Astrocyte of the hippocampus (primary cell): ENCODE results near the gene CHMP5.

Experiments used
- DNase-seq: peaks from one replicate; pipeline ENCODE4 v3.0.0; 2011; ENCODE audit warnings: low read depth, low spot score

CHMP5 gene

DNA sequence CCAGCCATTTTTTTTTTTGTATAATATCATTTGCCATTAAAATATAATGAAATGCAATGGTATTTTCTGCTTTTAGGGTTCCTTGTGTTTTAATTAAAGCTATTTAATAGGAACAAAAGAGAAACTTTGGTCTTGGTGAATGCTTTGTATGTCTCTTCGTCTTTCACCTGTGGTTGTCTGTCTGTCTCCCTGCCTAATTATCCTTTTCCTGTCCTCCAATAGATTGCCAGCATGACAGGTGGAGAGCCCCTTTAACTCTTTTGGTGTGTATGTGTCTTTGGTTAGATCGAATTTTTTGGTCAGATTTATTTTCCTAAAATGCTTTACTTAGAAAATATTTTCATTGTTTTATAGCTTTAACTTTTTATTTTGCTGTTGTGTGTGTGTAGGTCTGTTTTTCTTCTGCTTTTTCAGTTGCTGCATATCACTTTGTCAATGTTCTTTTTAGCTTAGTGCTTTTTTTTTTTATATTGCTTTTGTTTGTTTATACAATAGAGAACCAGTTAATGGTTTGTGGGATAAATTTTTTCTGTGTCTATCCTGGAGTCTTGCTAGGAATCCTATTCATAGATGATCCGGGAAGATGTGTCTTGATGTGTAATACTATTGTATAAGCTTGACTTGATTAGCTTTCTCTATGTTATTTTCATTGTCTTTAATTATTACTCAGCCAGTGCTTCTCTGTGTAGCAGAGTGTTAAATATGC lies 8.6 kb downstream of the CHMP5 start:
- DNase-seq = no peak

DNA sequence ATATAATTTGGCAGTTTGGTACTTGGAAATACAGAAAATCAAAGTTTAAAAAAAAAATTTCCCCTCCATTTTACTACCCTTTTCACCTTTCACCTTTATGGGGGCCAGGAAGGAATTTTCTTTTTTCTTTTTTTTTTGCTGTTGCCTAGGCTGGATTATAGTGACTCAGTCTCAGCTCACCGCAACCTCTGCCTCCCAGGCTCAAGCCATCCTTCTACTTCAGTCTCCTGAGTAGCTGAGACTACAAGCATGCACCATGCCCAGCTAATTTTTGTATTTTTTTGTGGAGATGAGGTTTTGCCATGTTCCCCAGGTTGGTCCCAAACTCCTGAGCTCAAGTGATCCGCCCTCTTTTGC lies 9.1 kb downstream of the CHMP5 start:
- DNase-seq = peak; percentile 57

DNA sequence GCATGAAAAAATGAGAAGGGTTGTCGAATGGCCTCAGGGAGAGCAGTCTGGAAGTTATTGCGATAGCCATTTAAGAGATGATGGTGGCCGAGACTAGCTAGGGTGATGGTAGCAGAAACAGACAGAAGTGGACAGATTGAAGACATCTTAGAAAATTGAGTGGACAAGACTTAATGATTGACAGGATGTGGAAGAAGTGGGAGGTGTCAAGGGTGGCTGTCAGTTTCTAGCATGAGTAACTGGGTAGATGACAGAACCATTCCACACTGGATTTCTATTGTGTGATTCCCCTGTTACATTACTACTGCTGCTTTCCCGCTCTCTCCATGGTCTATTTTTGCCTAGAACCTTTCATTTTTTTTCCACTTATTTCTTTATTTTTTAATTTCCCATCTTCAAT lies 12.6 kb downstream of the CHMP5 start:
- DNase-seq = no peak

- DNase-seq = no peak
These were observed 20.7 kb downstream of the CHMP5 start for GRCh38 chr9:33285502-33285901.

GRCh38 chr9:33287087-33287490 lies 22.2 kb downstream of the CHMP5 start:
- DNase-seq = peak; percentile 80

GRCh38 chr9:33288235-33288634 lies 23.4 kb downstream of the CHMP5 start:
- no peak for DNase-seq

- DNase-seq = no peak
These were observed 24.1 kb downstream of the CHMP5 start for GRCh38 chr9:33288828-33289483.

DNA sequence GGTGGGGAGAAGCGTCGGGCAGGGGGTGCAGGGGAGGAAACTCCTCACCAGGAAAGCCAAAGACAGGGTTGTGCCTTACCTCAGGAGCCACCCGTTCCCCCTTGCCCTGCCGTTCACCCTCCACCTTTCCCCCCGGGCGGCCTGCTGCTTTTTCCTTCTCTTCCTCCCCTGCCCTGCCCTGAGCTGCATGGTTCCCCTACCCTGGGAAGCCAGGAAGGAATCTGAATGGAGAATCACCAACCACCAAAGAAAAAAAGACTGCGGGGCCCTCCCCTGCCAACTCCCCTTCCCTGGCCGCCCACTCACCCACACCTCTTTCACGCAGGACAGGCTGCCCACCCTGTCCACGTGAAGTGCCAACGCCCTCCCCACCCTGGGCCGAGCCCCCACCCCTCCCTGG lies 24.6 kb downstream of the CHMP5 start:
- peak; percentile 32 for DNase-seq

DNA sequence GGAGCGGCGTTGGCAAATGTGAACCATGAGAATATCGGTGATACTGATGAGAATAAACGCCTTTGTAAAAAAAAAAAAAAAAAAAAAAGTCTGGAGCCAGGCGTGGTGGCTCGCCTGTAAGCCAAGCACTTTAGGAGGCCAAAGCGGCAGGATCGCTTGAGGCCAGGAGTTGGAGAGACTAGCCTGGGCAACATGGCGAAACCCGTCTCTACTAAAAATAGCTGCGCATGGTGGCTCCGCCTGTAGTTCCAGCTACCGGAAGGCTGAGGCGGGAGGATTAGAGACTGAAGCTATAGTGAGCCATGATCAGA lies 25.0 kb downstream of the CHMP5 start:
- DNase-seq = no peak

GRCh38 chr9:33290247-33291030 lies 25.6 kb downstream of the CHMP5 start, which contains the start of gene NFX1:
Gene NFX1 (plus strand): TSS chr9:33290516. CDS start chr9:33290573, 57 bp downstream.
- peak; percentile 100 for DNase-seq

GRCh38 chr9:33291031-33291397 lies 26.2 kb downstream of the CHMP5 start:
- DNase-seq = no peak

DNA sequence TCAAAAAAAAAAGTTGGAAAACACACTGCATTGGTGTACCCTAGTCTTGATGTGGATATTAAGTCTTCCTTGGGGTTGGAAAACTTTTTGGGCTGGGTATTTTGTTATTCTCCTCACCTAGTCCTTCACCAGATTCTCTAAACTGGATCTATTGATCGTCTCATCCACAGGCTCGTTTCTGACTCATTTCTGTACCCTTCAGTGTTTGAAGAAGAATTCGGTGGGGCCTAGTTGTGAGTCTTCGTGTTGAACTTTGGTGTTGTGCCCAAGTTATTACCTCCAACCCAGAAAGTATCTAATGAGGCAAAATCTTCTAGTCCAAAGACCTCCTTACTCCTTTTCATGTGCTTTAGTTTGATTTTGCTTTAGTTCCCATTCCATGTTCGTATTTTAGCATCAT lies 27.1 kb downstream of the CHMP5 start:
- no peak for DNase-seq

DNA sequence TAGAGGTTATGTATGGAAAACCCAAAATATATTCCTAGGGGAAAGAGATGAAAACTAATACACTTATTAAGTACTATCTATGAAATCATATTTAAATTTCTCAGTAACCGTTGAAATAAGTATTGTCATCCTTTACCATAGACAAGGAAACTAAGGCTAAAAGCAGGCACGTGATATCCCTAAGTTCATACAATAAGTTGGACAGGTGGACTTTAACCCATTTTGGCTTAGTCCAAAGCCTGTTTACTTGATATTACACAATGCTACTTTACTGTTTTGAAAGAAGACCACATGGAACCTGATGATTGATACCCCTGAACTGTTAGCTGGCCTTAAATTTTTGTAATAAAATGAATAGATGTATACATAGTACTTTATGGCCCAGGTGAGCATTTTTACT lies 28.9 kb downstream of the CHMP5 start:
- DNase-seq = no peak

DNA sequence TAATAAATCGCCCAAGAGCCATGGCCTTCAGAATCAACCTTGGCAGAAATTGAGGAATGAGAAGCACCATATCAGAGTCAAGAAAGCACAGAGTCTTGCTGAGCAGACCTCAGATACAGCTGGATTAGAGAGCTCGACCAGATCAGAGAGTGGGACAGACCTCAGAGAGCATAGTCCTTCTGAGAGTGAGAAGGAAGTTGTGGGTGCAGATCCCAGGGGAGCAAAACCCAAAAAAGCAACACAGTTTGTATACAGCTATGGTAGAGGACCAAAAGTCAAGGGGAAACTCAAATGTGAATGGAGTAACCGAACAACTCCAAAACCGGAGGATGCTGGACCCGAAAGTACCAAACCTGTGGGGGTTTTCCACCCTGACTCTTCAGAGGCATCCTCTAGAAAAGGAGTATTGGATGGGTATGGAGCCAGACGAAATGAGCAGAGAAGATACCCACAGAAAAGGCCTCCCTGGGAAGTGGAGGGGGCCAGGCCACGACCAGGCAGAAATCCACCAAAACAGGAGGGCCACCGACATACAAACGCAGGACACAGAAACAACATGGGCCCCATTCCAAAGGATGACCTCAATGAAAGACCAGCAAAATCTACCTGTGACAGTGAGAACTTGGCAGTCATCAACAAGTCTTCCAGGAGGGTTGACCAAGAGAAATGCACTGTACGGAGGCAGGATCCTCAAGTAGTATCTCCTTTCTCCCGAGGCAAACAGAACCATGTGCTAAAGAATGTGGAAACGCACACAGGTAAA lies 30.0 kb downstream of the CHMP5 start:
- no peak for DNase-seq

DNA sequence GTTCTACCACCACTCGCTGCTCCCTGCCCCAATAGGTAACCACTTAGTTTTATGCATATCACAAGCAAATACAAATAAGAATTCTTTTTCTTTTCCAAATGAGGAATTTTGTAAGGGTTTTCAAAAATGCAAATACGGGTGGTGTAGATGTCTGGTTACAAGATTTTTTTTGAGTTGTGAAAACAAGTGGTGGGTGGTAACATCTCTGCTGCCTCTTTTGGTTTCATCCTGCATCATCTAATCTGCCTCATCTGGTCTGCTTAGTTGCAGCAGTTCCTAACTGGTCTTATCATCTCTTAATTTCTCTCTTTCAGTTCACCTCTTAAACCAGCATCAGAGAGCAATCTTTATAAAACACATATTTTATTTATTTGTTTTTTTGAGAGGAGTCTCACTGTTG lies 30.7 kb downstream of the CHMP5 start:
- DNase-seq = no peak

- DNase-seq = no peak
These were observed 32.6 kb downstream of the CHMP5 start for GRCh38 chr9:33297432-33297831.

GRCh38 chr9:33300546-33300945 lies 35.7 kb downstream of the CHMP5 start:
- no peak for DNase-seq

- no peak for DNase-seq
These were observed 39.5 kb downstream of the CHMP5 start for GRCh38 chr9:33304362-33304761.

GRCh38 chr9:33306037-33306436 lies 41.2 kb downstream of the CHMP5 start:
- no peak for DNase-seq

DNA sequence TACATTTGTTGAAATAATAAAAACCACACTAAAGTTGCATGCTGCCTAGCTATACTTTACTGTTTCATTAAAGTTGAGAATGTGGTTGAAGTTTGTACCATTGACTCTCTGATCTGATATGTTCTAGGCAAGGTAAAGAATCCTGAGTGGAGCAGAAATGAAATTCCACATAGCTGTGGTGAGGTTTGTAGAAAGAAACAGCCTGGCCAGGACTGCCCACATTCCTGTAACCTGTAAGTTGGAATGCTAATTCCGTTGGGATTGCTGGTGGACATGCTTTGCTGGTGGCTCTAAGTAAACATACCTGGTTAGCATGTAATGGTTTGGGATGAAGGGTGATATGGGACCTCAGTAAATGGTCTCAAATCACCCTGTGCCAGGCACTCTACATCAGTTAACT lies 42.2 kb downstream of the CHMP5 start:
- DNase-seq = peak; percentile 88

DNA sequence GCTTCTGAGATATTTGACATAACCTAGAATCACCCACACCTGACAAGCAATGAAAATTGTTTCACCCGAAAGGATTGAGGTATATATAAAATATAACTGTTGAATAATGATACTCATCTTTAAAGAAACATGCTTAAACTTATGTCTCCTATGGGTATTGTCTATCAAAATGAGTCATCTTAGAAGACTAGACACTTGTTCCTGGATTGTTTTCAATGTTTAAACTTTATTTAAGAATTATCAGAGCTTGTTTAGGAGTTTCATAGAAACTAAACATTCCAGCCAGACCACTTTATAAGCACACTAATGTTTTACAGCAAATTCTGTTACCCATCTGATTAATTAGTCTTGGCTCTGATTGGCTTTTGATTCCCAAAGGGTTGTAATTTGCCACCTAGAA lies 45.1 kb downstream of the CHMP5 start:
- DNase-seq = no peak

DNA sequence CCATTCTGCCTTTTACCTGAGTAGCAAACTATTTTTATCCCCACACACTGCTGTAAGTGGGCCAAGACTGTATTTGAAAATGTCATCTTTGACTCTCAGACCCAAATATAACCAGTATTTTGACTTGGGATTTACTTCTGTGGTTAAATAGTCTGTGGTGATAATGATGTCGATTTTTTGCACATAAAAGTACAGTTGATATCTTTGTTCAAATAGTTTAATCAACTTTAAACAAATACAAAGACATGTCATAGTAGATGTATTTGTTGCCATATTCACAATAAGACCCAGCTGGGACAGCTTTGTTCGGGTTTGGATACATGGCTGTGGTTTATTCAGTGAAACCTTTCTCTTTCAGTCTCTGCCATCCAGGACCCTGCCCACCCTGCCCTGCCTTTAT lies 45.9 kb downstream of the CHMP5 start:
- DNase-seq = no peak
